Astrocyte (in vitro differentiated cells and primary cell): Measurements from ENCODE around the gene UQCR11. TPM values are rescaled to one million over a fixed set of nuclear protein-coding genes. Genes with fewer than 3 reads are reported as not detected.

Experiments used
- DNase-seq: peaks from one replicate; pipeline ENCODE4 v3.0.0-alpha.2; 2010; ENCODE audit warnings: low read depth
- FAIRE-seq: peaks from 2 replicates; lab custom pipeline; 2011; peaks lifted over from hg19 to GRCh38; lab: Jason Lieb, UNC
- H2AFZ ChIP-seq: 2 replicates; pipeline ENCODE4 v1.6.0; 2012; ENCODE audit warnings: low read depth, low read length, inconsistent platforms
- H3K27ac ChIP-seq: 2 replicates; pipeline ENCODE4 v1.5.1; 2011; ENCODE audit warnings: low read depth, low read length, inconsistent platforms
- H3K27me3 ChIP-seq: 2 replicates; pipeline ENCODE4 v1.6.0; 2011; ENCODE audit warnings: low read length, inconsistent platforms; ENCODE audit not compliant: insufficient read depth
- H3K36me3 ChIP-seq: 2 replicates; pipeline ENCODE4 v1.5.1; 2011; ENCODE audit warnings: low read length, inconsistent platforms; ENCODE audit not compliant: insufficient read depth
- H3K4me1 ChIP-seq: 2 replicates; pipeline ENCODE4 v1.5.1; 2011; ENCODE audit warnings: low read length, inconsistent platforms; ENCODE audit not compliant: insufficient read depth
- H3K4me2 ChIP-seq: 2 replicates; pipeline ENCODE4 v1.6.0; 2012; ENCODE audit warnings: low read length, inconsistent platforms
- H3K4me3 ChIP-seq: 2 replicates; pipeline ENCODE4 v1.5.1; 2011; ENCODE audit warnings: low read depth, mild to moderate bottlenecking, low read length, inconsistent platforms; ENCODE audit not compliant: insufficient read depth
- H3K79me2 ChIP-seq: 2 replicates; pipeline ENCODE4 v1.6.0; 2012; ENCODE audit warnings: mild to moderate bottlenecking, low read length, inconsistent platforms; ENCODE audit not compliant: insufficient read depth
- H3K9ac ChIP-seq: 2 replicates; pipeline ENCODE4 v1.6.0; 2012; ENCODE audit warnings: mild to moderate bottlenecking, low read length, inconsistent platforms
- H3K9me3 ChIP-seq: 2 replicates; pipeline ENCODE4 v1.5.1; 2012; ENCODE audit warnings: low read depth, mild to moderate bottlenecking, low read length, inconsistent platforms; ENCODE audit not compliant: insufficient read depth
- H4K20me1 ChIP-seq: 2 replicates; pipeline ENCODE4 v1.6.0; 2012; ENCODE audit warnings: low read length, inconsistent platforms; ENCODE audit not compliant: insufficient read depth
- H3K27ac Mint-ChIP-seq: one replicate; pipeline ENCODE4 v1.8.0; 2021; ENCODE audit warnings: mild to moderate bottlenecking, mixed read lengths; ENCODE audit not compliant: unreplicated experiment
- H3K27me3 Mint-ChIP-seq: one replicate; pipeline ENCODE4 v1.8.0; 2021; ENCODE audit warnings: low read depth, mixed read lengths; ENCODE audit not compliant: unreplicated experiment
- H3K36me3 Mint-ChIP-seq: one replicate; pipeline ENCODE4 v1.8.0; 2021; ENCODE audit warnings: low read depth, mixed read lengths; ENCODE audit not compliant: unreplicated experiment
- H3K4me1 Mint-ChIP-seq: one replicate; pipeline ENCODE4 v1.8.0; 2021; ENCODE audit warnings: low read depth, mixed read lengths; ENCODE audit not compliant: unreplicated experiment
- H3K4me3 Mint-ChIP-seq: one replicate; pipeline ENCODE4 v1.8.0; 2021; ENCODE audit warnings: mild to moderate bottlenecking, moderate library complexity, mixed read lengths; ENCODE audit not compliant: unreplicated experiment
- H3K9me3 Mint-ChIP-seq: one replicate; pipeline ENCODE4 v1.8.0; 2021; ENCODE audit warnings: mild to moderate bottlenecking, mixed read lengths; ENCODE audit not compliant: unreplicated experiment
- EZH2 ChIP-seq: IDR thresholded peaks from 2 replicates; pipeline ENCODE4 v1.6.1; 2012; ENCODE audit warnings: mild to moderate bottlenecking, low read length, inconsistent platforms; ENCODE audit not compliant: insufficient read depth
- total RNA-seq: library from RNA; stranded (reverse); gene quantifications from 2 replicates; pipeline ENCODE4 v1.2.1, GENCODE V29; 2021
- TF ChIP-seq, protein P1 (sequence below): IDR thresholded peaks from 2 replicates; pipeline ENCODE4 v1.5.1; 2011; ENCODE audit warnings: low read depth, mild to moderate bottlenecking, inconsistent platforms, low read length, moderate library complexity; ENCODE audit not compliant: insufficient read depth

The UQCR11 gene
- total RNA-seq, 1 donor from 2014 or later = 255 TPM

DNA sequence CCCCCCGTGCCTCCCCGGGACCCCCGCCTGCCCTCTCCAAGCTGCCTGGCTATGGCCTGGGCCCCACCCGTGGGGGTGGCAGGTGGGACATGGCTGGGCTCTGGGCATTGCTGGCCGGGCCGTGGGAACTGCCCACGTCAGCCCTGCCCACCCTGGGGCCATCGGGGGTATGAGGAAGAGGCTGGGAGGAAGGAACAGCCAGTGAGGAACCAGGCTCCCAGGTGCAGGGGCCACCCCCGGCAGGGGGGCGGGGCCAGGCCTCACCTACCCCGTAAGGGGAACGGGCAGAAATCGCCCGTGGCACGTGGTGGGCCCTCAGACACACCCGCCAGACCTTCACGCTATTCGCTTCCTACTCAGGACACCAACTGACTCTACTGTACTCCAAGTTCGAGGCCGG lies 24.8 kb upstream of the UQCR11 start:
- no peaks in the 10 kb centered on the region for H3K9me3 Mint-ChIP-seq
- no peak for DNase-seq
- peaks cover 28% of the 10 kb centered on the region for H3K79me2 ChIP-seq
- no peaks in the 10 kb centered on the region for H3K4me1 ChIP-seq
- H3K9ac ChIP-seq = no peak overlapping the region
- TF ChIP-seq, protein P1, sequence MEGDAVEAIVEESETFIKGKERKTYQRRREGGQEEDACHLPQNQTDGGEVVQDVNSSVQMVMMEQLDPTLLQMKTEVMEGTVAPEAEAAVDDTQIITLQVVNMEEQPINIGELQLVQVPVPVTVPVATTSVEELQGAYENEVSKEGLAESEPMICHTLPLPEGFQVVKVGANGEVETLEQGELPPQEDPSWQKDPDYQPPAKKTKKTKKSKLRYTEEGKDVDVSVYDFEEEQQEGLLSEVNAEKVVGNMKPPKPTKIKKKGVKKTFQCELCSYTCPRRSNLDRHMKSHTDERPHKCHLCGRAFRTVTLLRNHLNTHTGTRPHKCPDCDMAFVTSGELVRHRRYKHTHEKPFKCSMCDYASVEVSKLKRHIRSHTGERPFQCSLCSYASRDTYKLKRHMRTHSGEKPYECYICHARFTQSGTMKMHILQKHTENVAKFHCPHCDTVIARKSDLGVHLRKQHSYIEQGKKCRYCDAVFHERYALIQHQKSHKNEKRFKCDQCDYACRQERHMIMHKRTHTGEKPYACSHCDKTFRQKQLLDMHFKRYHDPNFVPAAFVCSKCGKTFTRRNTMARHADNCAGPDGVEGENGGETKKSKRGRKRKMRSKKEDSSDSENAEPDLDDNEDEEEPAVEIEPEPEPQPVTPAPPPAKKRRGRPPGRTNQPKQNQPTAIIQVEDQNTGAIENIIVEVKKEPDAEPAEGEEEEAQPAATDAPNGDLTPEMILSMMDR = no peak
- no peak for TF ChIP-seq EZH2
- no peak overlapping the region for H3K4me3 ChIP-seq
- peaks cover 4% of the 10 kb centered on the region for H3K36me3 Mint-ChIP-seq
- H3K4me2 ChIP-seq = no peak overlapping the region
- H3K27me3 ChIP-seq = no peaks in the 10 kb centered on the region
- H2AFZ ChIP-seq = no peak overlapping the region
- FAIRE-seq = no peak
- no peaks in the 10 kb centered on the region for H3K36me3 ChIP-seq
- H3K27me3 Mint-ChIP-seq = no peaks in the 10 kb centered on the region
- peaks cover 62% of the 10 kb centered on the region for H4K20me1 ChIP-seq
- no peak overlapping the region for H3K27ac Mint-ChIP-seq
- H3K4me3 Mint-ChIP-seq = no peak overlapping the region
- no peak overlapping the region for H3K27ac ChIP-seq
- H3K4me1 Mint-ChIP-seq = no peaks in the 10 kb centered on the region
- peaks cover 2% of the 10 kb centered on the region for H3K9me3 ChIP-seq

DNA sequence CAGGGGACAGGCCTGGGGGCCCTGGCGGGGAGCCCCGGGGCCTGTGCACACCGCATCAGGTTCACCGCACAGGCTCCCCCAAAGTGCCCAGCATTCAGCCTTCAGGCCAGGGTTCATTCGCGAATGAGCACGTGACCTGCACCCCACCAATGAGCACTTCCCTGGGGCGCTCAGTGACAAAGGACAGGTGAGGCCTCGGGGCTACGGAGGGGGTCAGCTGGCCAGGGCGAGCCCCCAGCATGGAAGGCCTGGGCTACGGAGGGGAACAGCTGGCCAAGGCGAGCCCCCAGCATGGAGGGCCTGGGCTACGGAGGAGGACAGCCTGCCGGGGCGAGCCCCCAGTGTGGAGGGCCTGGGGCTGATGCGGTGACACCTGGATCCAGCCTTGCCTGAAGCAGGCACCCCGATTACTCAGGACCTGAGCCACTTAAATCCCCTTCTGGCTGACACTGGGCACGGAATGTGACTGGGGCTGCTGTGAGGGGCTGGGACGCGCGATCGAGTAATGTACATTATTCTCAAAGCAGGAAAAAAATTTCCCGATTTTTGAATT lies 24.1 kb upstream of the UQCR11 start:
- Mint-ChIP-seq H3K9me3 (no peaks in the 10 kb centered on the region), H3K4me3 (no peak overlapping the region), H3K4me1 (no peaks in the 10 kb centered on the region), H3K27ac (no peak overlapping the region), H3K36me3 (peaks cover 2% of the 10 kb centered on the region), H3K27me3 (no peaks in the 10 kb centered on the region)
- Histone ChIP-seq H3K27ac (no peak overlapping the region), H4K20me1 (peaks cover 60% of the 10 kb centered on the region), H3K79me2 (peaks cover 21% of the 10 kb centered on the region), H3K4me1 (no peaks in the 10 kb centered on the region), H3K36me3 (no peaks in the 10 kb centered on the region), H2AFZ (no peak overlapping the region), H3K9me3 (no peaks in the 10 kb centered on the region), H3K4me3 (no peak overlapping the region), H3K9ac (no peak overlapping the region), H3K27me3 (no peaks in the 10 kb centered on the region), H3K4me2 (no peak overlapping the region)
- TF ChIP-seq, protein P1 = no peak
- no peak for TF ChIP-seq EZH2
- DNase-seq (no peak), FAIRE-seq (no peak)

DNA sequence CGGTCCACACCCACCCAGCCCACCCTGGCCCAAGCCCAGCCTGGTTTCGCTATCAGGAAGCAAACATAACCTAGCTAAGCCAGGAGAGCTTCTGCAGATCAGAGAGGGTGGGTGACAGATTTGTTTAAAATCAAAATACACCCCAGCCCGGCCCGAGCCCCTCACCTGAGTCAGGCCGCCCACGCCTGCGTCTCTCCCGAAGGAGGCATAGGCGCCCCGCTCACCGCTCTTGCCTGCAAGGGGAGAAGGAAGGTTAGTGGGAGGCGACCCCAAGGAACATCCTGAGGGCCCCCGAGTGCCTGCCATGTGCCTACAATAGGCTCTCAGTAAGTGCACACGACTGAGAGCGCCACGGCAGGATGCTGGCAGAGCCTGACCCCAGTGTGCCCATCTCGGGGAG lies 21.9 kb upstream of the UQCR11 start:
- H3K4me2 ChIP-seq = no peak overlapping the region
- H3K27ac Mint-ChIP-seq = no peak overlapping the region
- FAIRE-seq = no peak
- peaks cover 14% of the 10 kb centered on the region for H3K79me2 ChIP-seq
- peaks cover 50% of the 10 kb centered on the region for H4K20me1 ChIP-seq
- H2AFZ ChIP-seq = no peak overlapping the region
- no peaks in the 10 kb centered on the region for H3K4me1 ChIP-seq
- no peaks in the 10 kb centered on the region for H3K9me3 ChIP-seq
- H3K27me3 ChIP-seq = no peaks in the 10 kb centered on the region
- TF ChIP-seq, protein P1 = no peak
- TF ChIP-seq EZH2 = no peak
- peaks cover 1% of the 10 kb centered on the region for H3K4me1 Mint-ChIP-seq
- no peak overlapping the region for H3K4me3 ChIP-seq
- no peak for DNase-seq
- no peak overlapping the region for H3K4me3 Mint-ChIP-seq
- H3K27ac ChIP-seq = no peak overlapping the region
- no peak overlapping the region for H3K9ac ChIP-seq
- peaks cover 10% of the 10 kb centered on the region for H3K36me3 Mint-ChIP-seq
- H3K36me3 ChIP-seq = peaks cover 5% of the 10 kb centered on the region
- no peaks in the 10 kb centered on the region for H3K27me3 Mint-ChIP-seq
- H3K9me3 Mint-ChIP-seq = no peaks in the 10 kb centered on the region
